Upper lobe of right lung (tissue), 1 donor: ENCODE data around the gene ALS2CL. TPM values are rescaled to one million over a fixed set of nuclear protein-coding genes. Genes with fewer than 3 reads are reported as not detected.

Source experiments
- ATAC-seq: fragments of 200-7000 bp; cut with Tn5 transposase; one replicate; pipeline ENCODE4 v1.9.1; 2020; ENCODE audit warnings: mild to moderate bottlenecking, moderate library complexity
- DNase-seq: peaks from one replicate; pipeline ENCODE4 v3.0.0-alpha.2; 2020
- H3K27ac ChIP-seq: fragments of 200-600 bp; one replicate; pipeline ENCODE4 v1.8.0; 2022
- H3K27me3 ChIP-seq: fragments of 200-600 bp; one replicate; pipeline ENCODE4 v1.8.0; 2022; ENCODE audit warnings: mild to moderate bottlenecking
- H3K36me3 ChIP-seq: fragments of 200-600 bp; one replicate; pipeline ENCODE4 v1.8.0; 2022
- H3K4me1 ChIP-seq: fragments of 200-600 bp; one replicate; pipeline ENCODE4 v1.8.0; 2022
- H3K4me3 ChIP-seq: fragments of 200-600 bp; one replicate; pipeline ENCODE4 v1.8.0; 2022; ENCODE audit warnings: mild to moderate bottlenecking
- H3K9me3 ChIP-seq: fragments of 200-600 bp; one replicate; pipeline ENCODE4 v1.8.0; 2022
- CTCF ChIP-seq: fragments of 200-600 bp; IDR thresholded peaks from one replicate; pipeline ENCODE4 v1.8.0; 2022; ENCODE audit warnings: antibody characterized with exemption
- intact Hi-C: fragments of 100-400 bp; cut with DNase I; formaldehyde crosslinking; loops from one replicate; pipeline ENCODE4 v1.11.0; 2022
- total RNA-seq: library from RNA; stranded (reverse); fragmentation: NEBNext Ultra II Directional; extraction: Animal tissue kit (Norgen Biotek cat#: 25700); gene quantifications from one replicate; pipeline ENCODE4 v1.2.1, GENCODE V29; 2021
- donor health status: DM: no; HTN: yes; CAD: no; lungs with severe emphysema.

The ALS2CL gene
- total RNA-seq, 1 donor from 2014 or later, result 64.5 TPM

GRCh38 chr3:46661776-46662766 is 31.4 kb downstream of the ALS2CL start:
- no peaks in the 10 kb centered on the region for H3K9me3 ChIP-seq
- intact Hi-C loops, result no loop called here
- no peaks in the 10 kb centered on the region for H3K36me3 ChIP-seq
- DNase-seq, result no peak
- no peak for ATAC-seq
- peaks cover 10% of the 10 kb centered on the region for H3K4me1 ChIP-seq
- H3K4me3 ChIP-seq, result no peak overlapping the region
- TF ChIP-seq CTCF, result no peak
- H3K27me3 ChIP-seq, result no peaks in the 10 kb centered on the region
- H3K27ac ChIP-seq, result no peak overlapping the region

DNA sequence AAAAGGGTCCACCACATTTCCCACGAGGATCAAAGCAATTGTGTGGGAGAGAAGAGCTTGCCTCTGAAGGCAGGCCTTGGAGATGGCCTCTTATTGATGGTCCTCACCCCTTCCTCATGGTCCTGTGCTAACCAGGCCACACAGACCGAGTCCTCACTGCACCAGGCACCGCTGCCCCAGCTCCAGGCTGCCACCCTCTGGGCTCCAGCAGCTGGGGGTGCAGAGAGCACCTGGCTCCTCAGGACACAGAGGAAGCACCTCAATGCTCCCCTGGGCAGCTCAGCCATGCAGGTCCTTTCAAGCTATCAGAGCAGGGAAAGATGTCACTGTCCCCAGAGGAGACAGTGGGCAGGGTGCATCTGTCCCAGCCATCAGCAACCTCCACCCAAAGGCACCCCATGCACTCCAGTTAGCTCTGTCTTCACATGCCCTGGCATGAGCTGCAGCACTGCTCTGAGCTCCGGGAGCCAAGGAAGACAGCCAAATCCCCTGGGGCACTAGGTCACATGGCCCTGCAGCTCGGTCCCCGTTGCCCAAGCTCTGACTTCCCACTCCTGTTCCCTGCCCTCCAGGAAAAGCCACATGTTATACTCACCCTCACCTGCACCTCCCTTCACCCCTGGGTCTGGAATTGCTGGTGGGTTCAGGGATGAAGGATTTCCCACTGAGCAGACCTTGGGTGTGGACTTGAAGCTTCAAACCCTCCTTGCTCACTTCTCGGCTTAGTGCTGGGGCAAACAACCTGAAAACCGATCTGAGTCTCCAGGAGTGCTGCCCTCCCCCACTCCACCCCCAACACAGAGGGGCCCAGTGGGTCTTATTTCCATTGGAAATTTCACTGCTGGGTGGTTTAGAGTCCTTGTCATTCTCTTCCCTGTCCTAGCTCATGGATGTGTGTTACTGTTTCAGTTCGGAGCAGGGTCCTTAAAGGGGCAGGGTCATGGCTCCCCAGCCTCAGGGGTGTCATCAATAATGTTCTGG is 32.6 kb downstream of the ALS2CL start:
- ATAC-seq (peak; percentile 17), DNase-seq (no peak)
- no peak overlapping the region for H3K27ac ChIP-seq
- TF ChIP-seq CTCF, result no peak
- no peak overlapping the region for H3K4me3 ChIP-seq
- intact Hi-C loops, result no loop called here
- peaks cover 10% of the 10 kb centered on the region for H3K4me1 ChIP-seq
- H3K9me3 ChIP-seq, result no peaks in the 10 kb centered on the region
- H3K36me3 ChIP-seq, result no peaks in the 10 kb centered on the region
- H3K27me3 ChIP-seq, result no peaks in the 10 kb centered on the region

GRCh38 chr3:46660003-46660402 is 33.5 kb downstream of the ALS2CL start:
- Histone ChIP-seq H3K27me3 (no peaks in the 10 kb centered on the region), H3K4me3 (no peak overlapping the region), H3K27ac (no peak overlapping the region), H3K9me3 (no peaks in the 10 kb centered on the region), H3K36me3 (no peaks in the 10 kb centered on the region), H3K4me1 (peaks cover 10% of the 10 kb centered on the region)
- ATAC-seq (no peak), DNase-seq (no peak)
- TF ChIP-seq CTCF, result no peak
- intact Hi-C loops, result no loop called here

DNA sequence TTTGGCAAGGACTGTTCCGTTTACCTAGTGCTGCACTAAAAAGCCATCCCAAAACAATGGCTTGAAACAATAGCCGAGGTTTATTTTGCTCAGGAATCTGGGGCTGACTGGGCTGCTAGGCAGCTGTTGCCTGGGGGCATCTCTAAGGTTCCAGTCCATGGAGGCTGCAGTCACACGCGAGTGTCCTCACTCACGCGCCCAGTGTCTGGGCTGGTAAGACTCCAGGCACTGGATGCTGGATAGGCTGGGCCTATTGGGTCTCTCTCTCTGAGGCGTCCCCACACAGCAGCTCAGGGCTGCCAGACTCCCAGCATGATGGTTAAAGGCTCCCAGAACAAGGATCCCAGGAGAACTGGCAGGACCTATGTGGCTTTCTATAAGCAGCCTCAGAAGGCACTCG is 34.2 kb downstream of the ALS2CL start:
- intact Hi-C loops, result no loop called here
- no peak for TF ChIP-seq CTCF
- Histone ChIP-seq H3K27ac (no peak overlapping the region), H3K27me3 (no peaks in the 10 kb centered on the region), H3K4me3 (no peak overlapping the region), H3K36me3 (no peaks in the 10 kb centered on the region), H3K4me1 (peaks cover 10% of the 10 kb centered on the region), H3K9me3 (no peaks in the 10 kb centered on the region)
- no peak for ATAC-seq
- no peak for DNase-seq

- no peak for TF ChIP-seq CTCF
- no peaks in the 10 kb centered on the region for H3K4me1 ChIP-seq
- H3K9me3 ChIP-seq, result peaks cover 3% of the 10 kb centered on the region
- DNase-seq (no peak), ATAC-seq (no peak)
- no peak overlapping the region for H3K27ac ChIP-seq
- no peak overlapping the region for H3K4me3 ChIP-seq
- intact Hi-C loops, result no loop called here
- H3K36me3 ChIP-seq, result no peaks in the 10 kb centered on the region
- no peaks in the 10 kb centered on the region for H3K27me3 ChIP-seq
These were observed 36.5 kb downstream of the ALS2CL start for GRCh38 chr3:46656778-46657556.
